HepG2 (cell line): Measurements from ENCODE around the gene USP9X. TPM values are rescaled to one million over a fixed set of nuclear protein-coding genes. Genes with fewer than 3 reads are reported as not detected.
A peak's percentile ranks its signal among the peaks of the same experiment; 100 is the strongest.

Source experiments
- ATAC-seq: fragments of 200-7000 bp; cut with Tn5 transposase; 3 replicates; pipeline ENCODE4 v1.9.1; 2020; ENCODE audit warnings: mild to moderate bottlenecking, moderate library complexity
- BruUV-seq: library from RNA; stranded (reverse); fragments of 400-500 nt; replicated peaks from 2 replicates; lab custom pipeline; 2021; lab: Mats Ljungman, UMichigan
- CTCF ChIA-PET: fragments of 300-600 bp; formaldehyde crosslinking; extraction: SDS; loops from one replicate; lab custom pipeline; 2021; ENCODE audit warnings: low total read pairs, inconsistent platforms, low intra/inter-chr PET ratio; lab: Yijun Ruan, JAX
- POLR2A ChIA-PET: fragments of 350-600 bp; sonication (Branson Sonifier 250); formaldehyde crosslinking; loops from one replicate; lab custom pipeline; 2020; ENCODE audit warnings: antibody characterized with exemption, inconsistent platforms; lab: Yijun Ruan, JAX
- DNase-seq: peaks from one replicate; pipeline ENCODE4 v3.0.0-alpha.2; 2015; ENCODE audit warnings: low spot score
- FAIRE-seq: peaks from 3 replicates; lab custom pipeline; 2011; peaks lifted over from hg19 to GRCh38; lab: Jason Lieb, UNC
- H2AFZ ChIP-seq: one replicate; pipeline ENCODE4 v1.6.1; 2011; ENCODE audit warnings: low read length, inconsistent platforms
- H3K27ac ChIP-seq: fragments of 300-600 bp; 3 replicates; pipeline ENCODE4 v1.8.0; 2011; ENCODE audit warnings: mixed run types, mild to moderate bottlenecking, mixed read lengths, low read length, inconsistent platforms; ENCODE audit not compliant: insufficient read depth; ENCODE audit errors: extremely low read length
- H3K27me3 ChIP-seq, 2 experiments: fragments of 200-600 bp in 1 of 2; 2 replicates in 1 of 2; 3 replicates in 1 of 2; pipeline versions ENCODE4 v1.6.0 to v1.8.0; 2011; ENCODE audit warnings: low read length in 2 of 2, mild to moderate bottlenecking in 2 of 2, moderate library complexity in 2 of 2, inconsistent platforms in 1 of 2; ENCODE audit not compliant: insufficient read depth in 2 of 2, control insufficient read depth in 1 of 2
- H3K36me3 ChIP-seq, 2 experiments: fragments of 200-600 bp in 1 of 2; replicated peaks in 1 of 2; 2 replicates in 1 of 2; 3 replicates in 1 of 2; pipeline versions ENCODE4 v1.5.1 to v1.8.0; 2011; ENCODE audit warnings: low read length in 2 of 2, inconsistent platforms in 1 of 2; ENCODE audit not compliant: insufficient read depth in 2 of 2, control insufficient read depth in 1 of 2
- H3K4me1 ChIP-seq: 2 replicates; pipeline ENCODE4 v1.5.1; 2012; ENCODE audit warnings: low read length, inconsistent platforms; ENCODE audit not compliant: insufficient read depth
- H3K4me2 ChIP-seq: 2 replicates; pipeline ENCODE4 v1.6.0; 2011; ENCODE audit warnings: low read depth, low read length, inconsistent platforms
- H3K4me3 ChIP-seq, 3 experiments: fragments of 200-600 bp in 1 of 3; sonication (generic), shearing (Covaris generic) in 1 of 3; replicated peaks in 1 of 3; 2 replicates each; pipeline ENCODE4 v1.5.1; 2011 to 2016; ENCODE audit warnings: low read length in 3 of 3, inconsistent platforms in 2 of 3, low read depth in 2 of 3, mild to moderate bottlenecking in 2 of 3, control low read depth in 1 of 3, mixed read lengths in 1 of 3; ENCODE audit not compliant: insufficient read depth in 1 of 3
- H3K79me2 ChIP-seq: one replicate; pipeline ENCODE4 v1.6.1; 2011; ENCODE audit warnings: low read length, inconsistent platforms; ENCODE audit not compliant: insufficient read depth
- H3K9ac ChIP-seq: 2 replicates; pipeline ENCODE4 v1.6.0; 2011; ENCODE audit warnings: mild to moderate bottlenecking, low read depth, low read length, inconsistent platforms; ENCODE audit not compliant: insufficient read depth
- H3K9me3 ChIP-seq: 2 replicates; pipeline ENCODE4 v1.5.1; 2012; ENCODE audit warnings: mild to moderate bottlenecking, low read length
- H4K20me1 ChIP-seq: 2 replicates; pipeline ENCODE4 v1.6.0; 2011; ENCODE audit warnings: inconsistent platforms, mild to moderate bottlenecking, low read length, moderate library complexity; ENCODE audit not compliant: insufficient read depth
- AGO2 ChIP-seq: fragments of 200-400 bp; formaldehyde crosslinking; optimal IDR thresholded peaks from 2 replicates; pipeline ENCODE3; 2017; ENCODE audit warnings: mild to moderate bottlenecking, low read depth, low read length, moderate library complexity
- HES4 ChIP-seq: sonication (generic); formaldehyde crosslinking; IDR thresholded peaks from 2 replicates; pipeline ENCODE4 v1.9.0; 2021; ENCODE audit warnings: mild to moderate bottlenecking, missing genetic modification reagents, borderline replicate concordance
- ZUFSP ChIP-seq: sonication (generic); formaldehyde crosslinking; IDR thresholded peaks from 2 replicates; pipeline ENCODE4 v1.9.0; 2021; ENCODE audit warnings: missing genetic modification reagents, mild to moderate bottlenecking, borderline replicate concordance
- in situ Hi-C: cut with HindIII; loops from 2 replicates; pipeline ENCODE4 v1.10.0; 2017; ENCODE audit warnings: low pct_unique_long_range_greater_than_20kb; ENCODE audit not compliant: extremely low pct_ligation_motif_present
- intact Hi-C: fragments of 100-400 bp; cut with micrococcal nuclease; formaldehyde crosslinking; loops from one replicate; pipeline ENCODE4 v1.10.0; 2022; ENCODE audit not compliant: unreplicated experiment
- polyA plus RNA-seq, 8 experiments: library from polyadenylated mRNA; depleted of rRNA in 3 of 8; stranded (reverse) in 7 of 8; unstranded in 1 of 8; fragments of >200 nt; fragmentation: Illumina TruSeq in 4 of 8; extraction: Trizol in 4 of 8; gene quantifications; 2 replicates each; pipeline versions ENCODE4 v1.2.1 to v1.2.3, GENCODE V29; 2011 to 2016; ENCODE audit warnings: low read depth in 4 of 8, missing spikeins in 1 of 8, mixed read lengths in 1 of 8; ENCODE audit not compliant: insufficient read depth in 1 of 8
- total RNA-seq, 5 experiments: library from RNA; depleted of rRNA; stranded (reverse); fragments of >200 nt; fragmentation: Illumina TruSeq; extraction: Trizol; gene quantifications; 2 replicates each; pipeline ENCODE4 v1.2.3, GENCODE V29; 2016; ENCODE audit warnings: low read depth in 1 of 5
- TF ChIP-seq, protein P1 (sequence below): sonication (generic); formaldehyde crosslinking; IDR thresholded peaks from 2 replicates; pipeline ENCODE4 v1.4.0; 2020; ENCODE audit warnings: missing genetic modification reagents, borderline replicate concordance

The USP9X gene
- total and polyA plus RNA-seq, 2 of the 13 experiments (the other 11 are each of a cell fraction or from before 2014, with no cell fraction given) = 22.2 to 40.5 TPM

- POLR2A ChIA-PET = no interaction called here
- in situ Hi-C loops (no loop called here), intact Hi-C loops (loop anchor here (10.0 kb wide), 1 partner anchor 52 kb away; no protein-coding TSS in a partner anchor)
- Histone ChIP-seq H3K36me3 (peaks cover 1 to 5% of the 10 kb centered on the region in 2 experiments; a peak in 1 of 5 replicates), H3K79me2 (no peaks in the 10 kb centered on the region), H3K4me3 (no peak overlapping the region), H2AFZ (no peak overlapping the region), H3K27ac (no peak overlapping the region), H3K9ac (no peak overlapping the region), H3K27me3 (no peaks in the 10 kb centered on the region), H4K20me1 (no peaks in the 10 kb centered on the region), H3K4me2 (no peak overlapping the region), H3K9me3 (no peaks in the 10 kb centered on the region), H3K4me1 (peaks cover 20% of the 10 kb centered on the region)
- TF ChIP-seq AGO2 = peak; percentile 13
- TF ChIP-seq HES4 = no peak
- TF ChIP-seq, protein P1, sequence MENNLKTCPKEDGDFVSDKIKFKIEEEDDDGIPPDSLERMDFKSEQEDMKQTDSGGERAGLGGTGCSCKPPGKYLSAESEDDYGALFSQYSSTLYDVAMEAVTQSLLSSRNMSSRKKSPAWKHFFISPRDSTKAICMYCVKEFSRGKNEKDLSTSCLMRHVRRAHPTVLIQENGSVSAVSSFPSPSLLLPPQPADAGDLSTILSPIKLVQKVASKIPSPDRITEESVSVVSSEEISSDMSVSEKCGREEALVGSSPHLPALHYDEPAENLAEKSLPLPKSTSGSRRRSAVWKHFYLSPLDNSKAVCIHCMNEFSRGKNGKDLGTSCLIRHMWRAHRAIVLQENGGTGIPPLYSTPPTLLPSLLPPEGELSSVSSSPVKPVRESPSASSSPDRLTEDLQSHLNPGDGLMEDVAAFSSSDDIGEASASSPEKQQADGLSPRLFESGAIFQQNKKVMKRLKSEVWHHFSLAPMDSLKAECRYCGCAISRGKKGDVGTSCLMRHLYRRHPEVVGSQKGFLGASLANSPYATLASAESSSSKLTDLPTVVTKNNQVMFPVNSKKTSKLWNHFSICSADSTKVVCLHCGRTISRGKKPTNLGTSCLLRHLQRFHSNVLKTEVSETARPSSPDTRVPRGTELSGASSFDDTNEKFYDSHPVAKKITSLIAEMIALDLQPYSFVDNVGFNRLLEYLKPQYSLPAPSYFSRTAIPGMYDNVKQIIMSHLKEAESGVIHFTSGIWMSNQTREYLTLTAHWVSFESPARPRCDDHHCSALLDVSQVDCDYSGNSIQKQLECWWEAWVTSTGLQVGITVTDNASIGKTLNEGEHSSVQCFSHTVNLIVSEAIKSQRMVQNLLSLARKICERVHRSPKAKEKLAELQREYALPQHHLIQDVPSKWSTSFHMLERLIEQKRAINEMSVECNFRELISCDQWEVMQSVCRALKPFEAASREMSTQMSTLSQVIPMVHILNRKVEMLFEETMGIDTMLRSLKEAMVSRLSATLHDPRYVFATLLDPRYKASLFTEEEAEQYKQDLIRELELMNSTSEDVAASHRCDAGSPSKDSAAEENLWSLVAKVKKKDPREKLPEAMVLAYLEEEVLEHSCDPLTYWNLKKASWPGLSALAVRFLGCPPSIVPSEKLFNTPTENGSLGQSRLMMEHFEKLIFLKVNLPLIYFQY (CRISPR knock-in tag) = no peak
- TF ChIP-seq ZUFSP = no peak
- CTCF ChIA-PET = no interaction called here
- no TSS peak for BruUV-seq
- ATAC-seq (no peak), FAIRE-seq (no peak), DNase-seq (no peak)
These were observed 151.4 kb downstream of the USP9X start for GRCh38 chrX:41236629-41237028.
